ENCODE measurements around the gene AATF.

GRCh38 chr17:36980280-36980761 is 31.6 kb downstream of the AATF start:
- TF ChIP-seq GTF3C2 (IDR thresholded peaks at IDR 0.05; ENCODE audit: borderline replicate concordance, extremely low read depth, insufficient read length) (no peak), CTCF (IDR thresholded peaks at IDR 0.05 in 2 of 3, conservative IDR thresholded peaks at IDR 0.05 in 1 of 3; ENCODE audit: insufficient read depth in 2 of 3, low read depth in 1 of 3, low read length in 3 of 3) (no peak), JUNB (CRISPR knock-in tag; conservative IDR thresholded peaks at IDR 0.05) (no peak), ZBTB1 (CRISPR knock-in tag; IDR thresholded peaks at IDR 0.05; ENCODE audit: borderline replicate concordance, low read depth) (no peak), MYC (IDR thresholded peaks at IDR 0.05; ENCODE audit: low read depth, low read length) (no peak), MYC (CRISPR knock-in tag; IDR thresholded peaks at IDR 0.05; ENCODE audit: borderline replicate concordance, low read depth) (no peak), ZBTB49 (CRISPR knock-in tag; IDR thresholded peaks at IDR 0.05; ENCODE audit: borderline replicate concordance) (no peak), DACH1 (IDR thresholded peaks at IDR 0.05; ENCODE audit: partially characterized antibody) (no peak)
- TF ChIP-seq, protein P1, sequence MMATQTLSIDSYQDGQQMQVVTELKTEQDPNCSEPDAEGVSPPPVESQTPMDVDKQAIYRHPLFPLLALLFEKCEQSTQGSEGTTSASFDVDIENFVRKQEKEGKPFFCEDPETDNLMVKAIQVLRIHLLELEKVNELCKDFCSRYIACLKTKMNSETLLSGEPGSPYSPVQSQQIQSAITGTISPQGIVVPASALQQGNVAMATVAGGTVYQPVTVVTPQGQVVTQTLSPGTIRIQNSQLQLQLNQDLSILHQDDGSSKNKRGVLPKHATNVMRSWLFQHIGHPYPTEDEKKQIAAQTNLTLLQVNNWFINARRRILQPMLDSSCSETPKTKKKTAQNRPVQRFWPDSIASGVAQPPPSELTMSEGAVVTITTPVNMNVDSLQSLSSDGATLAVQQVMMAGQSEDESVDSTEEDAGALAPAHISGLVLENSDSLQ (IDR thresholded peaks at IDR 0.05), result no peak
- TF ChIP-seq, protein P2, sequence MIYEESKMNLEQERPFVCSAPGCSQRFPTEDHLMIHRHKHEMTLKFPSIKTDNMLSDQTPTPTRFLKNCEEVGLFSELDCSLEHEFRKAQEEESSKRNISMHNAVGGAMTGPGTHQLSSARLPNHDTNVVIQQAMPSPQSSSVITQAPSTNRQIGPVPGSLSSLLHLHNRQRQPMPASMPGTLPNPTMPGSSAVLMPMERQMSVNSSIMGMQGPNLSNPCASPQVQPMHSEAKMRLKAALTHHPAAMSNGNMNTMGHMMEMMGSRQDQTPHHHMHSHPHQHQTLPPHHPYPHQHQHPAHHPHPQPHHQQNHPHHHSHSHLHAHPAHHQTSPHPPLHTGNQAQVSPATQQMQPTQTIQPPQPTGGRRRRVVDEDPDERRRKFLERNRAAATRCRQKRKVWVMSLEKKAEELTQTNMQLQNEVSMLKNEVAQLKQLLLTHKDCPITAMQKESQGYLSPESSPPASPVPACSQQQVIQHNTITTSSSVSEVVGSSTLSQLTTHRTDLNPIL (CRISPR knock-in tag; IDR thresholded peaks at IDR 0.05), result no peak
- TF ChIP-seq, protein P3, sequence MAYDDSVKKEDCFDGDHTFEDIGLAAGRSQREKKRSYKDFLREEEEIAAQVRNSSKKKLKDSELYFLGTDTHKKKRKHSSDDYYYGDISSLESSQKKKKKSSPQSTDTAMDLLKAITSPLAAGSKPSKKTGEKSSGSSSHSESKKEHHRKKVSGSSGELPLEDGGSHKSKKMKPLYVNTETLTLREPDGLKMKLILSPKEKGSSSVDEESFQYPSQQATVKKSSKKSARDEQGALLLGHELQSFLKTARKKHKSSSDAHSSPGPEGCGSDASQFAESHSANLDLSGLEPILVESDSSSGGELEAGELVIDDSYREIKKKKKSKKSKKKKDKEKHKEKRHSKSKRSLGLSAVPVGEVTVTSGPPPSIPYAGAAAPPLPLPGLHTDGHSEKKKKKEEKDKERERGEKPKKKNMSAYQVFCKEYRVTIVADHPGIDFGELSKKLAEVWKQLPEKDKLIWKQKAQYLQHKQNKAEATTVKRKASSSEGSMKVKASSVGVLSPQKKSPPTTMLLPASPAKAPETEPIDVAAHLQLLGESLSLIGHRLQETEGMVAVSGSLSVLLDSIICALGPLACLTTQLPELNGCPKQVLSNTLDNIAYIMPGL (CRISPR knock-in tag; IDR thresholded peaks at IDR 0.05), result no peak
